ENCODE measurements around the gene DPF3. TPM values are rescaled to one million over a fixed set of nuclear protein-coding genes. Genes with fewer than 3 reads are reported as not detected.
A peak's percentile ranks its signal among the peaks of the same experiment; 100 is the strongest.

Gene DPF3
- total and polyA plus RNA-seq, 7 experiments from 2014 or later: 0.07 to 5.5 (median 0.57) TPM; not detected in 1

GRCh38 chr14:72892879-72893635 lies 844 bp downstream of the DPF3 start:
- peaks cover 6 to 10% of the 10 kb centered on the region in 2 donors for H3K27me3 ChIP-seq (ENCODE audit: control insufficient read depth in 2 of 2, insufficient read depth in 2 of 2, low read length in 2 of 2)
- no peaks in the 10 kb centered on the region for H3K36me3 ChIP-seq (ENCODE audit: control insufficient read depth in 2 of 3, insufficient read depth in 3 of 3, low read length in 3 of 3)
- peak overlapping the region; percentile 74 for H3K4me3 ChIP-seq (ENCODE audit: low read length)
- Mint-ChIP-seq H3K4me1 (peaks cover 20 to 36% (median 24%) of the 10 kb centered on the region in 7 donors), H3K27me3 (peaks cover 30 to 78% (median 46%) of the 10 kb centered on the region in 5 donors), H3K27ac (peak overlapping the region in 8 of 9 donors; percentile 15 to 94 (median 68)), H3K36me3 (peaks cover 0 to 8% (median 0%) of the 10 kb centered on the region in 5 donors), H3K4me3 (peak overlapping the region; percentile 91 to 99 (median 96)), H3K9me3 (peaks cover 0 to 1% (median 0%) of the 10 kb centered on the region in 11 donors)
- ATAC-seq: no peak
- no peaks in the 10 kb centered on the region for H3K9me3 ChIP-seq (ENCODE audit: control insufficient read depth in 2 of 3, low read length in 3 of 3)
- peak overlapping the region; percentile 51 for H3K27ac ChIP-seq (ENCODE audit: low read depth, low read length)
- POLR2A ChIA-PET: interaction anchor here (1.4 kb wide), 1 partner anchor 358 kb away, joined by 3 read pairs; no protein-coding TSS in a partner anchor
- CTCF ChIA-PET: interaction anchor here (1.0 to 1.9 kb wide), 3 partner anchors 9 to 377 kb away, joined by 3 to 6 read pairs (median 4); no protein-coding TSS in a partner anchor
- peaks cover 9 to 20% of the 10 kb centered on the region in 2 donors for H3K4me1 ChIP-seq (ENCODE audit: control insufficient read depth in 2 of 2, insufficient read depth in 2 of 2, low read length in 2 of 2)
- intact Hi-C loops (cut with micrococcal nuclease): loop anchor here (5.0 kb wide), 2 partner anchors 416 to 1571 kb away; partner anchors contain the start of gene SIPA1L1 (in 1 of the 2)
- DNase-seq: peak in 8 of 9 donors; percentile 10 to 50 (median 24)

- Histone ChIP-seq H3K27me3 (ENCODE audit: control insufficient read depth in 2 of 2, insufficient read depth in 2 of 2, low read length in 2 of 2) (peaks cover 6 to 10% of the 10 kb centered on the region in 2 donors), H3K4me1 (ENCODE audit: control insufficient read depth in 2 of 2, insufficient read depth in 2 of 2, low read length in 2 of 2) (peaks cover 9 to 20% of the 10 kb centered on the region in 2 donors), H3K36me3 (ENCODE audit: control insufficient read depth in 2 of 3, insufficient read depth in 3 of 3, low read length in 3 of 3) (no peaks in the 10 kb centered on the region), H3K9me3 (ENCODE audit: control insufficient read depth in 2 of 3, low read length in 3 of 3) (no peaks in the 10 kb centered on the region), H3K4me3 (ENCODE audit: low read length) (peak overlapping the region; percentile 74), H3K27ac (ENCODE audit: low read depth, low read length) (no peak overlapping the region)
- Mint-ChIP-seq H3K9me3 (peaks cover 0 to 1% (median 0%) of the 10 kb centered on the region in 11 donors), H3K27ac (peak overlapping the region in 7 of 9 donors; percentile 15 to 94 (median 75)), H3K4me1 (peaks cover 20 to 36% (median 24%) of the 10 kb centered on the region in 7 donors), H3K4me3 (peak overlapping the region; percentile 91 to 99 (median 96)), H3K36me3 (peaks cover 0 to 8% (median 0%) of the 10 kb centered on the region in 5 donors), H3K27me3 (peaks cover 26 to 75% (median 43%) of the 10 kb centered on the region in 5 donors)
- peak in 8 of 9 donors; percentile 8 to 32 (median 26) for DNase-seq
- ChIA-PET CTCF (interaction anchor here (1.9 kb wide), 1 partner anchor 376 kb away, joined by 6 read pairs; no protein-coding TSS in a partner anchor), POLR2A (no interaction called here)
- no peak for ATAC-seq
- intact Hi-C loops (cut with micrococcal nuclease): loop anchor here (5.0 kb wide), 2 partner anchors 415 to 1570 kb away; partner anchors contain the start of gene SIPA1L1 (in 1 of the 2)
Observed at GRCh38 chr14:72892103-72892878, 1.6 kb downstream of the DPF3 start.

GRCh38 chr14:72891666-72892102 lies 2.2 kb downstream of the DPF3 start:
- H3K9me3 Mint-ChIP-seq: peaks cover 0 to 2% (median 0%) of the 10 kb centered on the region in 11 donors
- H3K27ac Mint-ChIP-seq: peak overlapping the region in 1 of 9 donors; percentile 61
- intact Hi-C loops (cut with micrococcal nuclease): loop anchor here (5.0 kb wide), 2 partner anchors 414 to 1569 kb away; partner anchors contain the start of gene SIPA1L1 (in 1 of the 2)
- H3K27me3 ChIP-seq (ENCODE audit: control insufficient read depth in 2 of 2, insufficient read depth in 2 of 2, low read length in 2 of 2): peaks cover 6 to 10% of the 10 kb centered on the region in 2 donors
- ATAC-seq (no peak), DNase-seq (no peak)
- peak overlapping the region; percentile 91 to 99 (median 96) for H3K4me3 Mint-ChIP-seq
- ChIA-PET CTCF (interaction anchor here (1.0 kb wide), 1 partner anchor 12 kb away, joined by 5 read pairs; no protein-coding TSS in a partner anchor), POLR2A (no interaction called here)
- peaks cover 21 to 74% (median 38%) of the 10 kb centered on the region in 5 donors for H3K27me3 Mint-ChIP-seq
- no peak overlapping the region for H3K27ac ChIP-seq (ENCODE audit: low read depth, low read length)
- H3K4me1 ChIP-seq (ENCODE audit: control insufficient read depth in 2 of 2, insufficient read depth in 2 of 2, low read length in 2 of 2): peaks cover 9 to 20% of the 10 kb centered on the region in 2 donors
- no peaks in the 10 kb centered on the region for H3K36me3 ChIP-seq (ENCODE audit: control insufficient read depth in 2 of 3, insufficient read depth in 3 of 3, low read length in 3 of 3)
- peak overlapping the region; percentile 74 for H3K4me3 ChIP-seq (ENCODE audit: low read length)
- H3K4me1 Mint-ChIP-seq: peaks cover 20 to 36% (median 24%) of the 10 kb centered on the region in 7 donors
- H3K36me3 Mint-ChIP-seq: peaks cover 0 to 10% (median 0%) of the 10 kb centered on the region in 5 donors
- H3K9me3 ChIP-seq (ENCODE audit: control insufficient read depth in 2 of 3, low read length in 3 of 3): no peaks in the 10 kb centered on the region

GRCh38 chr14:72889366-72889765 lies 4.5 kb downstream of the DPF3 start:
- H3K27me3 Mint-ChIP-seq: peaks cover 15 to 61% (median 24%) of the 10 kb centered on the region in 5 donors
- no peak overlapping the region for H3K27ac ChIP-seq (ENCODE audit: low read depth, low read length)
- DNase-seq: no peak
- H3K4me3 ChIP-seq (ENCODE audit: low read length): no peak overlapping the region
- no peak for ATAC-seq
- no peaks in the 10 kb centered on the region for H3K36me3 ChIP-seq (ENCODE audit: control insufficient read depth in 2 of 3, insufficient read depth in 3 of 3, low read length in 3 of 3)
- POLR2A ChIA-PET: no interaction called here
- H3K27me3 ChIP-seq (ENCODE audit: control insufficient read depth in 2 of 2, insufficient read depth in 2 of 2, low read length in 2 of 2): peaks cover 0 to 6% of the 10 kb centered on the region in 2 donors
- peaks cover 9 to 12% of the 10 kb centered on the region in 2 donors for H3K4me1 ChIP-seq (ENCODE audit: control insufficient read depth in 2 of 2, insufficient read depth in 2 of 2, low read length in 2 of 2)
- CTCF ChIA-PET: interaction anchor here (0.9 kb wide), 1 partner anchor 15 kb away, joined by 3 read pairs; no protein-coding TSS in a partner anchor
- peaks cover 0 to 7% (median 2%) of the 10 kb centered on the region in 11 donors for H3K9me3 Mint-ChIP-seq
- H3K4me1 Mint-ChIP-seq: peaks cover 13 to 28% (median 15%) of the 10 kb centered on the region in 7 donors
- intact Hi-C loops (cut with micrococcal nuclease): no loop called here
- H3K27ac Mint-ChIP-seq: no peak overlapping the region
- H3K4me3 Mint-ChIP-seq: no peak overlapping the region
- peaks cover 0 to 17% (median 0%) of the 10 kb centered on the region in 5 donors for H3K36me3 Mint-ChIP-seq
- no peaks in the 10 kb centered on the region for H3K9me3 ChIP-seq (ENCODE audit: control insufficient read depth in 2 of 3, low read length in 3 of 3)

GRCh38 chr14:72888636-72889201 lies 5.2 kb downstream of the DPF3 start:
- H3K27ac ChIP-seq (ENCODE audit: low read depth, low read length): no peak overlapping the region
- H3K9me3 ChIP-seq (ENCODE audit: control insufficient read depth in 2 of 3, low read length in 3 of 3): no peaks in the 10 kb centered on the region
- peaks cover 9 to 12% of the 10 kb centered on the region in 2 donors for H3K4me1 ChIP-seq (ENCODE audit: control insufficient read depth in 2 of 2, insufficient read depth in 2 of 2, low read length in 2 of 2)
- intact Hi-C loops (cut with micrococcal nuclease): no loop called here
- H3K36me3 ChIP-seq (ENCODE audit: control insufficient read depth in 2 of 3, insufficient read depth in 3 of 3, low read length in 3 of 3): no peaks in the 10 kb centered on the region
- ChIA-PET CTCF (interaction anchor here (0.9 kb wide), 1 partner anchor 16 kb away, joined by 3 read pairs; no protein-coding TSS in a partner anchor), POLR2A (no interaction called here)
- no peak overlapping the region for H3K4me3 Mint-ChIP-seq
- H3K27me3 ChIP-seq (ENCODE audit: control insufficient read depth in 2 of 2, insufficient read depth in 2 of 2, low read length in 2 of 2): peaks cover 0 to 6% of the 10 kb centered on the region in 2 donors
- ATAC-seq: no peak
- H3K27ac Mint-ChIP-seq: no peak overlapping the region
- peaks cover 0 to 17% (median 0%) of the 10 kb centered on the region in 5 donors for H3K36me3 Mint-ChIP-seq
- H3K9me3 Mint-ChIP-seq: peaks cover 0 to 7% (median 2%) of the 10 kb centered on the region in 11 donors
- peaks cover 15 to 54% (median 24%) of the 10 kb centered on the region in 5 donors for H3K27me3 Mint-ChIP-seq
- no peak overlapping the region for H3K4me3 ChIP-seq (ENCODE audit: low read length)
- peaks cover 8 to 27% (median 11%) of the 10 kb centered on the region in 7 donors for H3K4me1 Mint-ChIP-seq
- no peak for DNase-seq

All from naive thymus-derived CD4-positive, alpha-beta T cell (primary cell).